EL (cell line): Measurements from ENCODE around the gene TAS1R2.

Experiments
- DNase-seq: peaks from one replicate; pipeline ENCODE4 v3.0.0-alpha.2; 2016

Gene TAS1R2

GRCh38 chr1:18796950-18797349, 62.5 kb downstream of the TAS1R2 start:
- no peak for DNase-seq

DNA sequence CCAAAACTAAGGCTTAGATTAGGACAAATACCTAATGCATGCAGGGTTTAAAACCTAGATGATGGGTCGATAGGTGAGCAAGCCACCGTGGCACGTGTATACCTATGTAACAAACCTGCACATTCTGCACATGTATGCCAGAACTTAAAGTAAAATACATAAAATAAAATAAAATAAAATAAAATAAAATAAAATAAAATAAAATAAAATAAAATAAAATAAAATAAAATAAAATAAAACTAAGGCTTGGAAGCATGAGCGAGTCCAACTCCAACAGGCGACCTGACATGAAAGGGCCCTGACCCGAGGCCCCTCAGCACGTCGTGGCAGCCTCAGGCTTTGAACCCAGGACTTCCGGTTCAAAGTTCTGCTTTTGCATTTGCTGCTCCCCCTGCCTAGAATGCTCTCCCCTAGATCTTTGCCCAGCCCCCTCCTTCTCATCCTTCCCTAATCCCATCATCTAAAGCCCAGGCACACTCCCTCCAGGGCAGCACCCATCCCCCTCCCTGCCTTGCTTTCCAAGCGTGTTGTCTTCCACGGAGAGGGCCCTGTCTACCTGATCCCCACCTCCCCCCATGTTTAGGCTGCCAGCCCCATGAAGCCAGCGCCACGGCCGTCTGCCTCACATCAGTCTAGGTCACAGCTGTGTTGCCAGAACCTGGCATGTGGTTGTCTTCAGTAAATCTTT, 64.3 kb downstream of the TAS1R2 start:
- no peak for DNase-seq

DNA sequence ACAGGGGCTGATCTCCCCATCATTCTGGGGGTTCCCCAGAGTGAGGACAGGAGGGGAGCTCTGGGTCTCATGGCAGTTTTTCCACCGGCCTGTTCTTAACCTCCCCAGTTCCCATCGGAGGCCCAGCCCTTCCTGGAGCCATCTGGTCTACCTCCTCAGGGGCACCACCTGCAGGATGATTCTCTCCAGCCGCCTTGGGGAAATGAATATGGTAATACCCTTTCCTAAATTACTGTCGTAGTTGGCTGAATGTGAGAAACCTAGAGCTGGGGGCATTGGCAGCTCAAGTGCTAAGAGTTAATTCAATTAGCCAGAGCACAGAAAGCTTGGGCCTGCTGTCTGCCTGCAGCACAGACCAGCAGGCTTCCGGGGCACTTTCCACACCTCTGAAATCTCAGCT, 64.9 kb downstream of the TAS1R2 start:
- no peak for DNase-seq

- no peak for DNase-seq
These were observed 65.4 kb downstream of the TAS1R2 start for GRCh38 chr1:18794051-18794450.

DNA sequence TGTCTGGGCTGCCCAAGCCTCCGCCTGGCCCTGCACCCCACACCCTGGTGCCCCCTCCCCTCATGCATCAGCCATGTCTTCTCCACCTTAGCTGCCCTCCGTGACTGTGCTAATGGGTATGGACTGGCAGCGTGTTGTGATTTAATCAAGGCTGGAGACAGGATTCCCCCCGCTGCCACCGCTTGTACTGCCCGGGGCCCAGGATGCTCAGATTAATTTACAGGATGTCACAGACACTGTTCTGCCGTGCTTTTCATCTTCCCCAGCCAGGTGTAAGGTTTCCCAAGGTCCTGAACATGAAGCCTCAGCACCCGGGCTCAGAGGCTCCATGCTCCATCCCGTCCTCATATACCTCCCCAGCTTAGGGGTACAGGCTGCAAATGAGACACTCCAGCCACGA, 66.3 kb downstream of the TAS1R2 start:
- DNase-seq, result no peak

GRCh38 chr1:18792747-18793146, 66.7 kb downstream of the TAS1R2 start:
- no peak for DNase-seq
